Lower lobe of right lung (tissue), 2 donors: ENCODE data around the gene PTPRG. TPM values are rescaled to one million over a fixed set of nuclear protein-coding genes. Genes with fewer than 3 reads are reported as not detected.

Source experiments
- ATAC-seq, 2 donors: fragments of 200-7000 bp; cut with Tn5 transposase; one replicate each; pipeline ENCODE4 v1.9.1; 2020 to 2022; ENCODE audit warnings: mild to moderate bottlenecking in 2 of 2, moderate library complexity in 2 of 2
- DNase-seq: peaks from one replicate; pipeline ENCODE4 v3.0.0-alpha.2; 2020
- H3K27ac ChIP-seq: fragments of 200-600 bp; one replicate; pipeline ENCODE4 v1.8.0; 2022
- H3K27me3 ChIP-seq: fragments of 200-600 bp; one replicate; pipeline ENCODE4 v1.8.0; 2022; ENCODE audit warnings: low read depth
- H3K36me3 ChIP-seq: fragments of 200-600 bp; one replicate; pipeline ENCODE4 v1.8.0; 2022; ENCODE audit warnings: mild to moderate bottlenecking
- H3K4me1 ChIP-seq: fragments of 200-600 bp; one replicate; pipeline ENCODE4 v1.8.0; 2022
- H3K4me3 ChIP-seq: fragments of 200-600 bp; one replicate; pipeline ENCODE4 v1.8.0; 2022; ENCODE audit warnings: mild to moderate bottlenecking
- H3K9me3 ChIP-seq: fragments of 200-600 bp; one replicate; pipeline ENCODE4 v1.8.0; 2022
- CTCF ChIP-seq: fragments of 200-600 bp; IDR thresholded peaks from one replicate; pipeline ENCODE4 v1.8.0; 2022; ENCODE audit warnings: antibody characterized with exemption, mild to moderate bottlenecking
- intact Hi-C: fragments of 100-400 bp; cut with DNase I; formaldehyde crosslinking; loops from one replicate; pipeline ENCODE4 v1.11.0; 2022
- total RNA-seq: library from RNA; stranded (reverse); fragmentation: NEBNext Ultra II Directional; extraction: Animal tissue kit (Norgen Biotek cat#: 25700); gene quantifications from one replicate; pipeline ENCODE4 v1.2.1, GENCODE V29; 2021
- donor health status: DM: no; HTN: yes; CAD: no; lungs with severe emphysema.

Gene PTPRG
- total RNA-seq, 1 donor from 2014 or later, result 67.6 TPM

- Histone ChIP-seq H3K4me3 (no peak overlapping the region), H3K4me1 (no peaks in the 10 kb centered on the region), H3K27ac (no peak overlapping the region), H3K36me3 (no peaks in the 10 kb centered on the region), H3K27me3 (no peaks in the 10 kb centered on the region), H3K9me3 (no peaks in the 10 kb centered on the region)
- no peak for TF ChIP-seq CTCF
- DNase-seq (no peak), ATAC-seq (no peak)
- intact Hi-C loops, result no loop called here
These were observed 18.3 kb downstream of the PTPRG start for GRCh38 chr3:61579685-61580084.

GRCh38 chr3:61580982-61581643 lies 19.7 kb downstream of the PTPRG start:
- DNase-seq, result no peak
- Histone ChIP-seq H3K9me3 (no peaks in the 10 kb centered on the region), H3K4me1 (no peaks in the 10 kb centered on the region), H3K27me3 (no peaks in the 10 kb centered on the region), H3K4me3 (no peak overlapping the region), H3K36me3 (no peaks in the 10 kb centered on the region), H3K27ac (no peak overlapping the region)
- no peak for ATAC-seq
- intact Hi-C loops, result no loop called here
- TF ChIP-seq CTCF, result no peak

- no peaks in the 10 kb centered on the region for H3K36me3 ChIP-seq
- no peak for DNase-seq
- H3K9me3 ChIP-seq, result no peaks in the 10 kb centered on the region
- H3K4me1 ChIP-seq, result no peaks in the 10 kb centered on the region
- intact Hi-C loops, result no loop called here
- TF ChIP-seq CTCF, result no peak
- H3K27ac ChIP-seq, result no peak overlapping the region
- no peak for ATAC-seq
- no peaks in the 10 kb centered on the region for H3K27me3 ChIP-seq
- no peak overlapping the region for H3K4me3 ChIP-seq
These were observed 20.9 kb downstream of the PTPRG start for GRCh38 chr3:61582287-61582686.

GRCh38 chr3:61582846-61583245 lies 21.5 kb downstream of the PTPRG start:
- H3K9me3 ChIP-seq, result no peaks in the 10 kb centered on the region
- TF ChIP-seq CTCF, result no peak
- DNase-seq (no peak), ATAC-seq (no peak)
- no peak overlapping the region for H3K27ac ChIP-seq
- no peaks in the 10 kb centered on the region for H3K27me3 ChIP-seq
- H3K4me1 ChIP-seq, result no peaks in the 10 kb centered on the region
- H3K36me3 ChIP-seq, result no peaks in the 10 kb centered on the region
- intact Hi-C loops, result no loop called here
- no peak overlapping the region for H3K4me3 ChIP-seq

GRCh38 chr3:61583890-61584875 lies 22.8 kb downstream of the PTPRG start:
- no peaks in the 10 kb centered on the region for H3K9me3 ChIP-seq
- H3K27me3 ChIP-seq, result no peaks in the 10 kb centered on the region
- DNase-seq, result no peak
- no peaks in the 10 kb centered on the region for H3K4me1 ChIP-seq
- H3K36me3 ChIP-seq, result no peaks in the 10 kb centered on the region
- ATAC-seq, result no peak
- no peak overlapping the region for H3K27ac ChIP-seq
- no peak overlapping the region for H3K4me3 ChIP-seq
- intact Hi-C loops, result no loop called here
- no peak for TF ChIP-seq CTCF
